GM12878 (cell line): ENCODE results near the gene SLC5A8. TPM values are rescaled to one million over a fixed set of nuclear protein-coding genes. Genes with fewer than 3 reads are reported as not detected.

Experiments used
- ATAC-seq: fragments of 200-7000 bp; cut with Tn5 transposase; 3 replicates; pipeline ENCODE4 v1.9.1; 2020; ENCODE audit warnings: mild to moderate bottlenecking, moderate library complexity
- BruUV-seq: library from RNA; stranded (reverse); fragments of 400-500 nt; replicated peaks from 2 replicates; lab custom pipeline; 2021; lab: Mats Ljungman, UMichigan
- CTCF ChIA-PET: fragments of 300-600 bp; sonication (Branson Sonifier 250); formaldehyde crosslinking; extraction: SDS; loops from one replicate; lab custom pipeline; 2021; ENCODE audit warnings: inconsistent platforms; lab: Yijun Ruan, JAX
- POLR2A ChIA-PET: fragments of 350-600 bp; formaldehyde crosslinking; extraction: SDS; loops from one replicate; lab custom pipeline; 2021; ENCODE audit warnings: inconsistent platforms; lab: Charles Lee
- RAD21 ChIA-PET: fragments of 300-600 bp; sonication (Branson Sonifier 250); formaldehyde crosslinking; loops from one replicate; lab custom pipeline; 2023; ENCODE audit warnings: antibody characterized with exemption; ENCODE audit not compliant: unreplicated experiment; lab: Charles Lee
- SMC1A ChIA-PET: fragments of 300-600 bp; sonication (Branson Sonifier 250); formaldehyde crosslinking; loops from one replicate; lab custom pipeline; 2023; ENCODE audit not compliant: unreplicated experiment, uncharacterized antibody; lab: Charles Lee
- DNase-seq: peaks from one replicate; pipeline ENCODE4 v3.0.0-alpha.2; 2011; ENCODE audit warnings: low read depth, low spot score
- FAIRE-seq: peaks from 3 replicates; lab custom pipeline; 2011; peaks lifted over from hg19 to GRCh38; lab: Jason Lieb, UNC
- H2AFZ ChIP-seq: 2 replicates; pipeline ENCODE4 v1.6.0; 2011; ENCODE audit warnings: low read depth, low read length, control low read depth; ENCODE audit not compliant: control insufficient read depth
- H3K27ac ChIP-seq: 2 replicates; pipeline ENCODE4 v1.5.1; 2011; ENCODE audit warnings: control low read depth; ENCODE audit not compliant: control insufficient read depth, insufficient read depth
- H3K27me3 ChIP-seq, 2 experiments: replicated peaks in 1 of 2; 2 replicates each; pipeline versions ENCODE4 v1.6.0 to v1.6.1; 2011; ENCODE audit warnings: low read length in 1 of 2; ENCODE audit not compliant: control insufficient read depth in 2 of 2, insufficient read depth in 2 of 2
- H3K36me3 ChIP-seq, 2 experiments: 2 replicates each; pipeline ENCODE4 v1.5.1; 2011; ENCODE audit warnings: low read length in 1 of 2; ENCODE audit not compliant: control insufficient read depth in 2 of 2, insufficient read depth in 2 of 2
- H3K4me1 ChIP-seq: 2 replicates; pipeline ENCODE4 v1.6.1; 2011; ENCODE audit warnings: mild to moderate bottlenecking, low read length, moderate library complexity, mixed read lengths; ENCODE audit not compliant: control insufficient read depth, insufficient read depth
- H3K4me2 ChIP-seq: 2 replicates; pipeline ENCODE4 v1.6.0; 2011; ENCODE audit warnings: control low read depth; ENCODE audit not compliant: control insufficient read depth, insufficient read depth
- H3K4me3 ChIP-seq: fragments of 200-600 bp; sonication (generic); 2 replicates; pipeline ENCODE4 v1.5.1; 2016
- H3K79me2 ChIP-seq: 2 replicates; pipeline ENCODE4 v1.6.0; 2011; ENCODE audit warnings: low read length; ENCODE audit not compliant: control insufficient read depth, insufficient read depth
- H3K9ac ChIP-seq: 2 replicates; pipeline ENCODE4 v1.8.0; 2011; ENCODE audit warnings: low read length, control low read depth, mixed read lengths; ENCODE audit not compliant: control insufficient read depth, insufficient read depth
- H3K9me3 ChIP-seq: replicated peaks from 3 replicates; pipeline ENCODE4 v1.5.1; 2011; ENCODE audit warnings: mild to moderate bottlenecking, low read length; ENCODE audit not compliant: control insufficient read depth, insufficient read depth
- H4K20me1 ChIP-seq: 2 replicates; pipeline ENCODE4 v1.6.0; 2011; ENCODE audit not compliant: control insufficient read depth, insufficient read depth
- NFYB ChIP-seq: IDR thresholded peaks from 2 replicates; pipeline ENCODE4 v1.6.1; 2011; ENCODE audit warnings: low read depth, mild to moderate bottlenecking, low read length, improper control_type of control experiment, moderate library complexity; ENCODE audit not compliant: insufficient read depth
- NRF1 ChIP-seq: conservative IDR thresholded peaks from 2 replicates; pipeline ENCODE4 v1.6.1; 2011; ENCODE audit warnings: mild to moderate bottlenecking, low read depth, low read length, improper control_type of control experiment
- POLR2AphosphoS2 ChIP-seq: IDR thresholded peaks from 2 replicates; pipeline ENCODE4 v1.6.1; 2011; ENCODE audit warnings: low read depth, mild to moderate bottlenecking, low read length, improper control_type of control experiment, moderate library complexity
- SRF ChIP-seq, 2 experiments: IDR thresholded peaks; 2 replicates each; pipeline ENCODE4 v1.6.1; 2011; ENCODE audit warnings: low read depth in 2 of 2, low read length in 2 of 2, mild to moderate bottlenecking in 1 of 2, moderate library complexity in 1 of 2
- ZZZ3 ChIP-seq: IDR thresholded peaks from 2 replicates; pipeline ENCODE4 v1.6.1; 2011; ENCODE audit warnings: low read depth; ENCODE audit not compliant: control insufficient read depth, insufficient read length
- WGBS: methylation state at CpG from one replicate; pipeline ENCODE4 v1.1.6; 2016; ENCODE audit warnings: low lambda C conversion rate; ENCODE audit not compliant: insufficient replicate concordance, insufficient coverage; ENCODE audit errors: missing lambda C conversion rate; 5-methylcytosine and 5-hydroxymethylcytosine counted together
- in situ Hi-C: fragments of 300-500 bp; cut with MboI; formaldehyde crosslinking; loops from 9 replicates; pipeline ENCODE4 v1.14.3; 2018; ENCODE audit warnings: mixed read lengths
- intact Hi-C: fragments of 100-400 bp; cut with micrococcal nuclease; formaldehyde crosslinking; loops from one replicate; pipeline ENCODE4 v1.14.2; 2022; ENCODE audit not compliant: unreplicated experiment
- polyA plus RNA-seq, 11 experiments: library from polyadenylated mRNA; depleted of rRNA in 4 of 11; unstranded in 6 of 11; stranded (reverse) in 5 of 11; fragments of >200 nt; fragmentation: Nextera tagmentation in 4 of 11; fragmentation: Illumina TruSeq in 1 of 11; extraction: Ambion mirVana in 4 of 11; extraction: Trizol in 1 of 11; gene quantifications; 1 replicate in 1 of 11; 2 replicates in 10 of 11; pipeline versions ENCODE4 v1.2.1 to v1.2.3, GENCODE V29; 2011 to 2016; ENCODE audit warnings: inconsistent platforms in 2 of 11, missing spikeins in 2 of 11, low read depth in 1 of 11
- total RNA-seq, 4 experiments: library from RNA; depleted of rRNA in 3 of 4; stranded (reverse); fragments of >200 nt in 3 of 4; fragmentation: Illumina TruSeq in 1 of 4; extraction: Trizol in 1 of 4; gene quantifications; 2 replicates each; pipeline versions ENCODE4 v1.2.1 to v1.2.3, GENCODE V29; 2013 to 2021
- TF ChIP-seq, protein P1 (sequence below): fragments of 450-650 bp; IDR thresholded peaks from 2 replicates; pipeline ENCODE4 v1.6.1; 2016; ENCODE audit warnings: mild to moderate bottlenecking, moderate library complexity, borderline replicate concordance
- TF ChIP-seq, protein P2 (sequence below): fragments of 450-650 bp; IDR thresholded peaks from 2 replicates; pipeline ENCODE4 v1.6.1; 2016; ENCODE audit warnings: mild to moderate bottlenecking
- TF ChIP-seq, protein P3 (sequence below): fragments of 450-650 bp; IDR thresholded peaks from 2 replicates; pipeline ENCODE4 v1.6.1; 2014; ENCODE audit warnings: mild to moderate bottlenecking

The SLC5A8 gene
- total and polyA plus RNA-seq, 10 of the 15 experiments (the other 5 are each of a cell fraction or from before 2014, with no cell fraction given) = not detected

DNA sequence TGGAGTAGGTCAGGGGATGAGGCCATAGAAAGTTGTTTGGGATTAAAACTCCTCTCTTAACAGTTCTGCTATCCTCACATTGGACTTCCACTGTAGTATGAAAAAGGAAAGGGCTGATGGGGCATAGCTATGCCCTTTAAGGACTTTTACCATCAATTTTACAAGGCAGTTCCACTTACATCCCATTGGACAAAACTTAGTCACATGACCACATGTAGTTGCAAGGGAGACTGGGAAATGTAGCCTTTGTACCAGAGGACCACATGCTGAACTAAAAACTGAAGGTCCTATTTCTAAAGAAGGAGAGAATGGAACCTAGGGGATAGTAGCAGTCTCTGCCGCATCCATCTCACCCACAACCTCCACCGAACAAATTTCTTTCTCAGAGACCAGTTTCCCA lies 6.8 kb upstream of the SLC5A8 start:
- 93% methylated on average over 2 of the region's 2 CpGs for WGBS
- SMC1A ChIA-PET = no interaction called here
- POLR2A ChIA-PET = no interaction called here
- ATAC-seq (no peak), FAIRE-seq (no peak), DNase-seq (no peak)
- no TSS peak for BruUV-seq
- RAD21 ChIA-PET = no interaction called here
- H3K4me2 ChIP-seq = no peak overlapping the region
- no peak for TF ChIP-seq NRF1
- no peak for TF ChIP-seq POLR2AphosphoS2
- TF ChIP-seq SRF (IDR thresholded peaks at IDR 0.05; ENCODE audit: low read depth in 2 of 2, low read length in 2 of 2) = no peak
- TF ChIP-seq, protein P1, sequence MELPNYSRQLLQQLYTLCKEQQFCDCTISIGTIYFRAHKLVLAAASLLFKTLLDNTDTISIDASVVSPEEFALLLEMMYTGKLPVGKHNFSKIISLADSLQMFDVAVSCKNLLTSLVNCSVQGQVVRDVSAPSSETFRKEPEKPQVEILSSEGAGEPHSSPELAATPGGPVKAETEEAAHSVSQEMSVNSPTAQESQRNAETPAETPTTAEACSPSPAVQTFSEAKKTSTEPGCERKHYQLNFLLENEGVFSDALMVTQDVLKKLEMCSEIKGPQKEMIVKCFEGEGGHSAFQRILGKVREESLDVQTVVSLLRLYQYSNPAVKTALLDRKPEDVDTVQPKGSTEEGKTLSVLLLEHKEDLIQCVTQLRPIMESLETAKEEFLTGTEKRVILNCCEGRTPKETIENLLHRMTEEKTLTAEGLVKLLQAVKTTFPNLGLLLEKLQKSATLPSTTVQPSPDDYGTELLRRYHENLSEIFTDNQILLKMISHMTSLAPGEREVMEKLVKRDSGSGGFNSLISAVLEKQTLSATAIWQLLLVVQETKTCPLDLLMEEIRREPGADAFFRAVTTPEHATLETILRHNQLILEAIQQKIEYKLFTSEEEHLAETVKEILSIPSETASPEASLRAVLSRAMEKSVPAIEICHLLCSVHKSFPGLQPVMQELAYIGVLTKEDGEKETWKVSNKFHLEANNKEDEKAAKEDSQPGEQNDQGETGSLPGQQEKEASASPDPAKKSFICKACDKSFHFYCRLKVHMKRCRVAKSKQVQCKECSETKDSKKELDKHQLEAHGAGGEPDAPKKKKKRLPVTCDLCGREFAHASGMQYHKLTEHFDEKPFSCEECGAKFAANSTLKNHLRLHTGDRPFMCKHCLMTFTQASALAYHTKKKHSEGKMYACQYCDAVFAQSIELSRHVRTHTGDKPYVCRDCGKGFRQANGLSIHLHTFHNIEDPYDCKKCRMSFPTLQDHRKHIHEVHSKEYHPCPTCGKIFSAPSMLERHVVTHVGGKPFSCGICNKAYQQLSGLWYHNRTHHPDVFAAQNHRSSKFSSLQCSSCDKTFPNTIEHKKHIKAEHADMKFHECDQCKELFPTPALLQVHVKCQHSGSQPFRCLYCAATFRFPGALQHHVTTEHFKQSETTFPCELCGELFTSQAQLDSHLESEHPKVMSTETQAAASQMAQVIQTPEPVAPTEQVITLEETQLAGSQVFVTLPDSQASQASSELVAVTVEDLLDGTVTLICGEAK = no peak
- no peak for TF ChIP-seq ZZZ3
- peak; percentile 55; the same call in 1 of the 2 replicates for TF ChIP-seq NFYB
- TF ChIP-seq, protein P2, sequence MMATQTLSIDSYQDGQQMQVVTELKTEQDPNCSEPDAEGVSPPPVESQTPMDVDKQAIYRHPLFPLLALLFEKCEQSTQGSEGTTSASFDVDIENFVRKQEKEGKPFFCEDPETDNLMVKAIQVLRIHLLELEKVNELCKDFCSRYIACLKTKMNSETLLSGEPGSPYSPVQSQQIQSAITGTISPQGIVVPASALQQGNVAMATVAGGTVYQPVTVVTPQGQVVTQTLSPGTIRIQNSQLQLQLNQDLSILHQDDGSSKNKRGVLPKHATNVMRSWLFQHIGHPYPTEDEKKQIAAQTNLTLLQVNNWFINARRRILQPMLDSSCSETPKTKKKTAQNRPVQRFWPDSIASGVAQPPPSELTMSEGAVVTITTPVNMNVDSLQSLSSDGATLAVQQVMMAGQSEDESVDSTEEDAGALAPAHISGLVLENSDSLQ = no peak
- TF ChIP-seq, protein P3, sequence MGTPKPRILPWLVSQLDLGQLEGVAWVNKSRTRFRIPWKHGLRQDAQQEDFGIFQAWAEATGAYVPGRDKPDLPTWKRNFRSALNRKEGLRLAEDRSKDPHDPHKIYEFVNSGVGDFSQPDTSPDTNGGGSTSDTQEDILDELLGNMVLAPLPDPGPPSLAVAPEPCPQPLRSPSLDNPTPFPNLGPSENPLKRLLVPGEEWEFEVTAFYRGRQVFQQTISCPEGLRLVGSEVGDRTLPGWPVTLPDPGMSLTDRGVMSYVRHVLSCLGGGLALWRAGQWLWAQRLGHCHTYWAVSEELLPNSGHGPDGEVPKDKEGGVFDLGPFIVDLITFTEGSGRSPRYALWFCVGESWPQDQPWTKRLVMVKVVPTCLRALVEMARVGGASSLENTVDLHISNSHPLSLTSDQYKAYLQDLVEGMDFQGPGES = no peak
- H4K20me1 ChIP-seq = no peaks in the 10 kb centered on the region
- no peak overlapping the region for H3K4me3 ChIP-seq
- no peak overlapping the region for H3K27ac ChIP-seq
- no peak overlapping the region for H2AFZ ChIP-seq
- H3K4me1 ChIP-seq = no peaks in the 10 kb centered on the region
- intact Hi-C loops (no loop called here), in situ Hi-C loops (no loop called here)
- no peaks in the 10 kb centered on the region for H3K36me3 ChIP-seq
- CTCF ChIA-PET = no interaction called here
- H3K9ac ChIP-seq = no peak overlapping the region
- no peaks in the 10 kb centered on the region for H3K27me3 ChIP-seq
- no peaks in the 10 kb centered on the region for H3K79me2 ChIP-seq
- H3K9me3 ChIP-seq = no peaks in the 10 kb centered on the region; the same call in 2 of the 3 replicates
